ENCODE data around the gene MINDY4. TPM values are rescaled to one million over a fixed set of nuclear protein-coding genes. Genes with fewer than 3 reads are reported as not detected.

The MINDY4 gene
- total RNA-seq, 1 donor from 2014 or later, result 4.1 TPM

DNA sequence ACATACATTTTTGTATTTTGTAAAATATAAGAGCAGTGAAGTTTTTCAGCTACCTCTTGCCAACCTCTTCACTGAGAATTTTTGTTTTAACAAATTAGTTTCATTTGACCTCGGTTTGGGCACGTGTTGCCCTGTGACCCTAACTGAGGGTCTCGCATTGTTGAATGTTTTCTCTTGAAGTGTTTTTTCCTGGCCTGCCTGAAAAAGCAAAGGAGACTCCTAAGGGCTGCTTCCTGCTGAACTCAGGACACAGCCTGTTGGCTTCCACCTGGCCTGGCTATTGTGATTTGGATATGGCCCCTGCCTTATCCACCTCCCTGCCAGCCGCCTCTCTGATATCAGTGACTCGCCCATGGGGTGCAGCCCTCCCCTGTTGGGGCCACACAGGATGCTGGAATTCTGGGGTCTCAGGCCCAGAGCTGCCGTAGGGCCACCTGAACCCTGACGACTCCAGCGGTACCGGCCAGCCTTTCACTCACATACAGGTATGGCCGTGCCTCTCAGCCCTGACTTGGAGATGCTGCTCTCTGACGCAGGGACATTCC lies 81.6 kb downstream of the MINDY4 start:
- H3K4me2 ChIP-seq (ENCODE audit: low read length), result no peak overlapping the region
- peaks cover 12% of the 10 kb centered on the region for H3K27me3 Mint-ChIP-seq (ENCODE audit: low read depth, unreplicated experiment)
- peaks cover 7% of the 10 kb centered on the region for H3K4me1 Mint-ChIP-seq (ENCODE audit: low read depth, unreplicated experiment)
- H3K27ac Mint-ChIP-seq (ENCODE audit: unreplicated experiment), result no peak overlapping the region
- H2AFZ ChIP-seq (ENCODE audit: low read depth, low read length), result no peak overlapping the region
- no peaks in the 10 kb centered on the region for H3K4me1 ChIP-seq (ENCODE audit: insufficient read depth, low read length)
- H3K27me3 ChIP-seq (ENCODE audit: insufficient read depth, low read length), result no peaks in the 10 kb centered on the region
- no peaks in the 10 kb centered on the region for H3K36me3 ChIP-seq (ENCODE audit: insufficient read depth, low read length)
- H3K9me3 Mint-ChIP-seq (ENCODE audit: unreplicated experiment), result peaks cover 8% of the 10 kb centered on the region
- TF ChIP-seq, protein P1, sequence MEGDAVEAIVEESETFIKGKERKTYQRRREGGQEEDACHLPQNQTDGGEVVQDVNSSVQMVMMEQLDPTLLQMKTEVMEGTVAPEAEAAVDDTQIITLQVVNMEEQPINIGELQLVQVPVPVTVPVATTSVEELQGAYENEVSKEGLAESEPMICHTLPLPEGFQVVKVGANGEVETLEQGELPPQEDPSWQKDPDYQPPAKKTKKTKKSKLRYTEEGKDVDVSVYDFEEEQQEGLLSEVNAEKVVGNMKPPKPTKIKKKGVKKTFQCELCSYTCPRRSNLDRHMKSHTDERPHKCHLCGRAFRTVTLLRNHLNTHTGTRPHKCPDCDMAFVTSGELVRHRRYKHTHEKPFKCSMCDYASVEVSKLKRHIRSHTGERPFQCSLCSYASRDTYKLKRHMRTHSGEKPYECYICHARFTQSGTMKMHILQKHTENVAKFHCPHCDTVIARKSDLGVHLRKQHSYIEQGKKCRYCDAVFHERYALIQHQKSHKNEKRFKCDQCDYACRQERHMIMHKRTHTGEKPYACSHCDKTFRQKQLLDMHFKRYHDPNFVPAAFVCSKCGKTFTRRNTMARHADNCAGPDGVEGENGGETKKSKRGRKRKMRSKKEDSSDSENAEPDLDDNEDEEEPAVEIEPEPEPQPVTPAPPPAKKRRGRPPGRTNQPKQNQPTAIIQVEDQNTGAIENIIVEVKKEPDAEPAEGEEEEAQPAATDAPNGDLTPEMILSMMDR (IDR thresholded peaks at IDR 0.05; ENCODE audit: insufficient read depth, low read depth, low read length), result no peak
- TF ChIP-seq EZH2 (IDR thresholded peaks at IDR 0.05; ENCODE audit: insufficient read depth, low read length), result no peak
- no peak overlapping the region for H3K27ac ChIP-seq (ENCODE audit: low read depth, low read length)
- H3K9me3 ChIP-seq (ENCODE audit: insufficient read depth, low read depth, low read length), result no peaks in the 10 kb centered on the region
- no peaks in the 10 kb centered on the region for H3K79me2 ChIP-seq (ENCODE audit: insufficient read depth, low read length)
- peaks cover 6% of the 10 kb centered on the region for H3K36me3 Mint-ChIP-seq (ENCODE audit: low read depth, unreplicated experiment)
- no peak overlapping the region for H3K9ac ChIP-seq (ENCODE audit: low read length)
- H3K4me3 ChIP-seq (ENCODE audit: insufficient read depth, low read depth, low read length), result no peak overlapping the region
- H3K4me3 Mint-ChIP-seq (ENCODE audit: unreplicated experiment), result no peak overlapping the region
- no peaks in the 10 kb centered on the region for H4K20me1 ChIP-seq (ENCODE audit: insufficient read depth, low read length)
- DNase-seq (ENCODE audit: low read depth), result no peak
- no peak for FAIRE-seq

DNA sequence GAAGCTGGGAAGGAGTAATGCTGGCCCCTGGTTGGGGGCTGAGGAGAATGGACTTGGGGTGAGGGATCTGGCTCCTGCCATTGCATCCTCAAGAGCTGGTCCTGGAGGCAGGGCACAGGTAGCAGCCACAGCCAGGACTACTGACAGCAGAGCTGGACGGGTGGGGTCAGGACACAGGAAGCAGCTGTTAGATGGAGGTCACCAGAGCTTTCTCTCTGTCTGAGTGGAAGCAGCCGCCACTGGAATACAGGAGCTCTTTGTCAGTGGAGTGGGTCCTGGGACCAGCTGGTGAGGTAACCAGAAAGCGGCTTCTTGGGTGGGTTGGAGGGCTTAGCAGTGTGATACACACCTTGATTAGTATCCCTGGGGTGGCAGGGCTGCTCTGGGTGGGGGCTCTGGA lies 82.4 kb downstream of the MINDY4 start:
- Histone ChIP-seq H3K27me3 (ENCODE audit: insufficient read depth, low read length) (no peaks in the 10 kb centered on the region), H3K36me3 (ENCODE audit: insufficient read depth, low read length) (no peaks in the 10 kb centered on the region), H3K4me3 (ENCODE audit: insufficient read depth, low read depth, low read length) (no peak overlapping the region), H3K27ac (ENCODE audit: low read depth, low read length) (no peak overlapping the region), H4K20me1 (ENCODE audit: insufficient read depth, low read length) (no peaks in the 10 kb centered on the region), H3K9ac (ENCODE audit: low read length) (no peak overlapping the region), H3K9me3 (ENCODE audit: insufficient read depth, low read depth, low read length) (no peaks in the 10 kb centered on the region), H3K4me2 (ENCODE audit: low read length) (no peak overlapping the region), H3K79me2 (ENCODE audit: insufficient read depth, low read length) (no peaks in the 10 kb centered on the region), H3K4me1 (ENCODE audit: insufficient read depth, low read length) (no peaks in the 10 kb centered on the region), H2AFZ (ENCODE audit: low read depth, low read length) (no peak overlapping the region)
- peaks cover 7% of the 10 kb centered on the region for H3K4me1 Mint-ChIP-seq (ENCODE audit: low read depth, unreplicated experiment)
- H3K36me3 Mint-ChIP-seq (ENCODE audit: low read depth, unreplicated experiment), result peaks cover 6% of the 10 kb centered on the region
- TF ChIP-seq EZH2 (IDR thresholded peaks at IDR 0.05; ENCODE audit: insufficient read depth, low read length), result no peak
- TF ChIP-seq, protein P1 (IDR thresholded peaks at IDR 0.05; ENCODE audit: insufficient read depth, low read depth, low read length), result no peak
- no peak for FAIRE-seq
- no peak for DNase-seq (ENCODE audit: low read depth)
- H3K27me3 Mint-ChIP-seq (ENCODE audit: low read depth, unreplicated experiment), result peaks cover 12% of the 10 kb centered on the region
- no peak overlapping the region for H3K27ac Mint-ChIP-seq (ENCODE audit: unreplicated experiment)
- H3K4me3 Mint-ChIP-seq (ENCODE audit: unreplicated experiment), result no peak overlapping the region
- peaks cover 8% of the 10 kb centered on the region for H3K9me3 Mint-ChIP-seq (ENCODE audit: unreplicated experiment)

DNA sequence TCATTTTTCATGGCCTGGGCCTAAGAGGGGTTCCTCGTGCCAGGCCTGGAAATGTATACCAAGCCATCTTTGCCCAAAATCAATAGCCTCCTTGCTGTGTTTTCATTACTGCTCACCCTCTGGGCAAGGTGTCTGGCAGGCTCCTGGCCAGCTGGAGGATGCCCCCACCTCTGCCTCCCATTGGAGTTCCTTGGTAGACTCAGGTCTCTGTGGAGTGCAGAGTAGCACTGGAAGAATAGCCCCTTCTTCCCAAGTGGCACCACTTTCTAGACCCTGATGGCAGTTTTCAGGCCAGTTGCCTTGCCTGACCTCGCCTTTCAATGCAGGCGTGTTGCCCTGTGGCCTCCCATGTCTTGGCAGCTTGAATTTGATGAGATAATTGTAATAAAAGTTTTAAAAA lies 84.7 kb downstream of the MINDY4 start:
- TF ChIP-seq EZH2 (IDR thresholded peaks at IDR 0.05; ENCODE audit: insufficient read depth, low read length), result no peak
- TF ChIP-seq, protein P1 (IDR thresholded peaks at IDR 0.05; ENCODE audit: insufficient read depth, low read depth, low read length), result no peak
- H3K36me3 ChIP-seq (ENCODE audit: insufficient read depth, low read length), result no peaks in the 10 kb centered on the region
- no peak overlapping the region for H3K27ac ChIP-seq (ENCODE audit: low read depth, low read length)
- no peak overlapping the region for H3K9ac ChIP-seq (ENCODE audit: low read length)
- H3K27ac Mint-ChIP-seq (ENCODE audit: unreplicated experiment), result no peak overlapping the region
- peaks cover 4% of the 10 kb centered on the region for H3K36me3 Mint-ChIP-seq (ENCODE audit: low read depth, unreplicated experiment)
- peaks cover 7% of the 10 kb centered on the region for H3K4me1 Mint-ChIP-seq (ENCODE audit: low read depth, unreplicated experiment)
- no peaks in the 10 kb centered on the region for H3K4me1 ChIP-seq (ENCODE audit: insufficient read depth, low read length)
- no peak overlapping the region for H3K4me3 Mint-ChIP-seq (ENCODE audit: unreplicated experiment)
- no peak overlapping the region for H3K4me2 ChIP-seq (ENCODE audit: low read length)
- H2AFZ ChIP-seq (ENCODE audit: low read depth, low read length), result no peak overlapping the region
- no peaks in the 10 kb centered on the region for H3K9me3 ChIP-seq (ENCODE audit: insufficient read depth, low read depth, low read length)
- no peak overlapping the region for H3K4me3 ChIP-seq (ENCODE audit: insufficient read depth, low read depth, low read length)
- FAIRE-seq, result no peak
- H3K9me3 Mint-ChIP-seq (ENCODE audit: unreplicated experiment), result peaks cover 5% of the 10 kb centered on the region
- H4K20me1 ChIP-seq (ENCODE audit: insufficient read depth, low read length), result no peaks in the 10 kb centered on the region
- no peaks in the 10 kb centered on the region for H3K27me3 ChIP-seq (ENCODE audit: insufficient read depth, low read length)
- no peaks in the 10 kb centered on the region for H3K79me2 ChIP-seq (ENCODE audit: insufficient read depth, low read length)
- H3K27me3 Mint-ChIP-seq (ENCODE audit: low read depth, unreplicated experiment), result peaks cover 10% of the 10 kb centered on the region
- DNase-seq (ENCODE audit: low read depth), result no peak
